IPS DF 6.9 (cell line): ENCODE data around the gene SIGLEC6.
A peak's percentile ranks its signal among the peaks of the same experiment; 100 is the strongest.

Experiments
- DNase-seq: peaks from one replicate; pipeline ENCODE4 v3.0.0-alpha.2; 2013; ENCODE audit warnings: low read depth, low spot score
- H3K27ac ChIP-seq: one replicate; pipeline ENCODE4 v1.5.1; 2013; ENCODE audit warnings: low read length, control low read depth
- H3K27me3 ChIP-seq: 2 replicates; pipeline ENCODE4 v1.6.1; 2013; ENCODE audit warnings: mild to moderate bottlenecking, low read length; ENCODE audit not compliant: control insufficient read depth, insufficient read depth
- H3K36me3 ChIP-seq: 2 replicates; pipeline ENCODE4 v1.6.1; 2013; ENCODE audit warnings: low read length; ENCODE audit not compliant: control insufficient read depth, insufficient read depth
- H3K4me1 ChIP-seq: 2 replicates; pipeline ENCODE4 v1.6.1; 2013; ENCODE audit warnings: low read length; ENCODE audit not compliant: control insufficient read depth, insufficient read depth
- H3K4me3 ChIP-seq: 2 replicates; pipeline ENCODE4 v1.5.1; 2013; ENCODE audit warnings: mild to moderate bottlenecking, low read length
- H3K9me3 ChIP-seq: 2 replicates; pipeline ENCODE4 v1.6.1; 2013; ENCODE audit warnings: low read length, inconsistent platforms; ENCODE audit not compliant: control insufficient read depth, insufficient read depth
- WGBS: extraction: QIAGEN DNeasy Blood & Tissue Kit; methylation state at CpG from one replicate; pipeline ENCODE4 v1.1.7; 2013; ENCODE audit warnings: mixed read lengths, missing lambda C conversion rate; ENCODE audit not compliant: insufficient read length, insufficient coverage; 5-methylcytosine and 5-hydroxymethylcytosine counted together

The SIGLEC6 gene

DNA sequence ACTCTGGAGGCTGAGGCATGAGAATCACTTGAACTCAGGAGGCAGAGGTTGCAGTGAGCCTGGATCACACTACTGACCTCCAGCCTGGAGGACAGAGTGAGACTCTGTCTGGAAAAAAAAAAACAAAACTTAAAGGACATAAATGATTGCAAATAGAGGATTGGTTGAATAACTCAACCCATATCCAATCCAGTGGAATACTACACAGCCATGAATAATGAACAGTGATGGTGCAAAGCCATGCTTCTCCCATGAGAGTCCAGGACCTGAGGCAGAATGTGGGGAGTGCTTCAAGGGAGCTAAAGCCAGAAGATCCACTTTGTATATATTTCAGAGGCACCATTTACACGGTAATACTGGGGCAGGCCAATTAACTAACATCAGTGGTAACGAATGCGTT is 55.3 kb downstream of the SIGLEC6 start:
- DNase-seq = no peak
- no peaks in the 10 kb centered on the region for H3K36me3 ChIP-seq
- no peaks in the 10 kb centered on the region for H3K4me1 ChIP-seq
- no peak overlapping the region for H3K27ac ChIP-seq
- no peak overlapping the region for H3K4me3 ChIP-seq
- no CpG with 5 or more reads among the region's 3 CpGs for WGBS
- H3K9me3 ChIP-seq = no peaks in the 10 kb centered on the region
- no peaks in the 10 kb centered on the region for H3K27me3 ChIP-seq

DNA sequence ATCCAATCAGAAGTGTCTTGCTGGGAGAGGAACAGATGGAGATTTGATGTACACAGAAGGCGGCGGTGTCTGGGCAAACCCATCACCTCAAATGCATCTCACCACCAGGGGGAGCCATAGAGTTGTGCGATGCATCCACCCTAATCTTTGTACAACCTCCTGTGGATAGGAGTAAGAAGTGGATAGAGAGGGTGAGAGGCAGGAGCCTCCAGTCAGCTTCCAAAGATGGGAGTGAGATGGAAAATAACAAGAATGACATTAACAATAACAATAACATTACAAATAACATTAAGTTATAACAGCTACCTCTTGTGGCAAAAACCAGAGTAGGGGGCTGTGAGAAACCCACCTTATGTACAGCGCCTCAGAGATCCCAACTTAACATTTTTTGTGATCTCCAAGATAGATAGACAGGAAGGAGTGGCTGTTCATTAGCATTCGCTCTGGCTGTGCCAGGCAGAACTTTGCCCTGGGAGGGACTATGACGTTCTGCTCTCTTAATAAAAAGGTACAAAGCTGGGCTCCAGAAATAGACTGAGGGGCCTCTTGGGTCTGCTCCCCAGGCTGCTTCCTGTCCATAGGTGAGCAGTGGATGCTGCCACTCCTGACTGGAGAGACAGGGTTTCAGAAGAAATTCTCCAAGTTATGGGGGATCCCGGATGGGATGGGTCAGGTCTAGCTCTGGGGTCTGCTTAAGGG is 58.3 kb downstream of the SIGLEC6 start:
- Histone ChIP-seq H3K27ac (no peak overlapping the region), H3K4me3 (no peak overlapping the region), H3K36me3 (no peaks in the 10 kb centered on the region), H3K9me3 (no peaks in the 10 kb centered on the region), H3K27me3 (no peaks in the 10 kb centered on the region), H3K4me1 (no peaks in the 10 kb centered on the region)
- DNase-seq = peak; percentile 61
- WGBS = no CpG with 5 or more reads among the region's 7 CpGs

DNA sequence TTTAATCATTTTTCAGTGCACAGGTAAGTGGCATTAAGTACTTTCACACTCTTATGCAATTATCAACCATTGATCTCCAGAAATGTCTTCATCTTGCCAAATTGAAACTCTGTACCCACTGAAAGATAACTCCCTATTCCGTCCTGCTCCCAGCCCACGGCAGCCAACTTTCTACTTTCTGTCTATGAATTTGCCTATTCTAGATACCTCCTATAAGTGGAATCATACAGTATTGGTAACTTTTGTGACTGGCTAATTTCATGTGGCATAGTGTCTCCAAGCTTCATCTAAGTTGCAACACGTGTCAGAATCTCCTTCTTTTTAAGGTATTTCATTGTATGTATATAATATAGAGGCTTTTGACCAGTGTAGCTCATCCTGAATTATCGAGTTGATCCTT is 58.9 kb downstream of the SIGLEC6 start:
- no peak for DNase-seq
- Histone ChIP-seq H3K27me3 (no peaks in the 10 kb centered on the region), H3K36me3 (no peaks in the 10 kb centered on the region), H3K4me3 (no peak overlapping the region), H3K4me1 (no peaks in the 10 kb centered on the region), H3K9me3 (no peaks in the 10 kb centered on the region), H3K27ac (no peak overlapping the region)
- WGBS = no CpG with 5 or more reads among the region's 4 CpGs

DNA sequence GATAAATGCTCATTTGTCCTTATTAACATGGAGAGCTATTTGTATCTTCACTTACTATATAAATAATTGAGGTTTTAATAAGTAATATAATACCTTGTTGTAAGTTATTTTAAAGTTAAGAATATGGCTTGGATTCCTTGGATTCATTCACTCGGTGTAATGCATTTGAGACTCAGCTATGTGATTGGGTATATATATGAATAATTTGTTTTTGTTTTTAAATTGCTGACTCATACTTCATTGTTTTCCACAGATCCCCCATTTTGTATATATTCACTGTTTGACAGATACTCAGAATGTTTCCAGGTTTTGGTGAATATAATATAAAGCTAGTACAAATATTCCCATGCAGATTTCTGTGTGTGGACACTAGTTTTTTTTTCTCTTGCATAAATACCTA is 59.9 kb downstream of the SIGLEC6 start:
- no peaks in the 10 kb centered on the region for H3K9me3 ChIP-seq
- DNase-seq = no peak
- WGBS = no CpG with 5 or more reads among the region's 1 CpG
- no peaks in the 10 kb centered on the region for H3K4me1 ChIP-seq
- no peaks in the 10 kb centered on the region for H3K27me3 ChIP-seq
- H3K27ac ChIP-seq = no peak overlapping the region
- H3K4me3 ChIP-seq = no peak overlapping the region
- H3K36me3 ChIP-seq = no peaks in the 10 kb centered on the region

DNA sequence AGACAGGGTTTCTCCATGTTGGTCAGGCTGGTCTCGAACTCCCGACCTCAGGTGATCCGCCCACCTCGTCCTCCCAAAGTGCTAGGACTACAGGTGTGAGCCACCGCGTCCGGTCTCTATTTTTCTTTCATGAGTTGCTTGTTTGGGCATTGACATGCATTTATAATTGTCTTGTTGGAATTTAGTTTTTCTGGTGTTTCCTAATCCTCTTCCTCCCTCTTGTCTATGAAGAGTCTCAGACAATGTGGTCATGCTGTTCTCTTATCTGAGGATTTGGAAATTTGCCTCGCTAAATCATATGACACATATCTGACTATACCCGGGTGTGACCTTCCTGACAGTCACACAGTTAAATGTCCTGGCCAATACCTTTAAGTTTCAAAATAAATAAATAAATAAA is 60.5 kb downstream of the SIGLEC6 start:
- Histone ChIP-seq H3K4me3 (no peak overlapping the region), H3K27me3 (no peaks in the 10 kb centered on the region), H3K4me1 (no peaks in the 10 kb centered on the region), H3K36me3 (no peaks in the 10 kb centered on the region), H3K27ac (no peak overlapping the region), H3K9me3 (no peaks in the 10 kb centered on the region)
- WGBS = no CpG with 5 or more reads among the region's 9 CpGs
- no peak for DNase-seq

DNA sequence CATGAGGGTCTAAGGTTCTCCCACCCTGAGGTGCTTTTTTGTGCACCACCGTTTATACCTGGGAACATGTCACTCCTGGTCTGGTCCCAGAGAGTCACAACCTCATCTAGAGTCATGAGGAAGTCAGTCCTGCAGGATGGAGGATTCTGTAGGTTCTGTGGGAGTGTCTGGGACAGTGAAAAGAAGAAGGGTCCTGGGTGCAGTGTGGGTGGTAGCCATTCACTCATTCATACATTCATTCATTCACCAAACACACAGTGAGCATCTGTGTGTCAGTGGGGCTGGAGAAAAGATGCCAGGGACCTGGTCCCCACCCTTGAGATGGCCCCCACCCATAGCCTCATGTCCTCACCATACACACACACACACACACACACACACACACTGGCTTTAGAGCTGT is 61.8 kb downstream of the SIGLEC6 start:
- no peak overlapping the region for H3K27ac ChIP-seq
- WGBS = no CpG with 5 or more reads among the region's 1 CpG
- no peak overlapping the region for H3K4me3 ChIP-seq
- no peak for DNase-seq
- H3K4me1 ChIP-seq = no peaks in the 10 kb centered on the region
- no peaks in the 10 kb centered on the region for H3K27me3 ChIP-seq
- H3K9me3 ChIP-seq = no peaks in the 10 kb centered on the region
- no peaks in the 10 kb centered on the region for H3K36me3 ChIP-seq

DNA sequence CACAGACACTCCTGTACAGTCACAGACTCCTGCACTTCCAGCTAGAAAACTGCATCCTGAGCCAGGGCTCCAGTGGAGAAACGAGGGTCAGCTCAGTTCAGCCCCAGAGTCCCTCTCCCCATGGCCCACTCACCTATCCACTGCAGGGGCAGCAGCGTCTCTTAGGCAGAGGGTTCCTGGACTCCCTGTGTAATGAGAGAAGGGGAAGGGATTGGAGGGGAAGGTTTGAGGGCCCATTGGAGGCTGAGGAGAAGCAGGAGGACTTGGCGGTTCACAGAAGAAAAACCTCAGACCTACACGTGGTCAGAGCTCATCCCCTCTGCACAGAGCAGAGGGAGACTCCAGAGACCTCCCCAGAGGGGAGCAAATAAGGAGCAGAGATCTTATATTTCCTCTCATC is 62.3 kb downstream of the SIGLEC6 start:
- no peak overlapping the region for H3K4me3 ChIP-seq
- no CpG with 5 or more reads among the region's 4 CpGs for WGBS
- H3K36me3 ChIP-seq = no peaks in the 10 kb centered on the region

DNA sequence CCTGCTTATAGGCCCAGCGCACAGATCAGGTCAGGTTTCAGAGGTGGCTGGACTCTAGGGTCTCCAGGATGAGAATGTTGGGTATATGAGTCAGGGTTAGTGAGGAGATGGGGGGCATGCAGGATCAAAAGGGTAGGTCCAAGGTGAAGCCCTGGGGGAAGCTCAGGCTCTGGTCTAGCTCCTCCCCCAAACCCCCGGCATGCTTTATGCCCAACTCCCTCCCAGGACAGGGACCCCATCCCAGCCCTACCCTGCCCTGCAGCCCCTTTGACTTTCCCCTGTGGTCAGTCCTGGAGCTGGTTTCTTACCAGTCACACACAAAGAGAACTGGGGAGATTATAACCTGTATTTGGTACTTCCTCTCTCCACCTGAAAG is 62.9 kb downstream of the SIGLEC6 start:
- no peak for DNase-seq
- Histone ChIP-seq H3K27ac (no peak overlapping the region), H3K9me3 (no peaks in the 10 kb centered on the region), H3K4me1 (no peaks in the 10 kb centered on the region), H3K27me3 (no peaks in the 10 kb centered on the region), H3K36me3 (no peaks in the 10 kb centered on the region), H3K4me3 (no peak overlapping the region)
- no CpG with 5 or more reads among the region's 2 CpGs for WGBS

More for the DNA sequence above, 62.3 kb downstream of the SIGLEC6 start:
- H3K4me1 ChIP-seq = no peaks in the 10 kb centered on the region
- no peaks in the 10 kb centered on the region for H3K27me3 ChIP-seq
- H3K9me3 ChIP-seq = no peaks in the 10 kb centered on the region
- no peak for DNase-seq
- H3K27ac ChIP-seq = no peak overlapping the region

DNA sequence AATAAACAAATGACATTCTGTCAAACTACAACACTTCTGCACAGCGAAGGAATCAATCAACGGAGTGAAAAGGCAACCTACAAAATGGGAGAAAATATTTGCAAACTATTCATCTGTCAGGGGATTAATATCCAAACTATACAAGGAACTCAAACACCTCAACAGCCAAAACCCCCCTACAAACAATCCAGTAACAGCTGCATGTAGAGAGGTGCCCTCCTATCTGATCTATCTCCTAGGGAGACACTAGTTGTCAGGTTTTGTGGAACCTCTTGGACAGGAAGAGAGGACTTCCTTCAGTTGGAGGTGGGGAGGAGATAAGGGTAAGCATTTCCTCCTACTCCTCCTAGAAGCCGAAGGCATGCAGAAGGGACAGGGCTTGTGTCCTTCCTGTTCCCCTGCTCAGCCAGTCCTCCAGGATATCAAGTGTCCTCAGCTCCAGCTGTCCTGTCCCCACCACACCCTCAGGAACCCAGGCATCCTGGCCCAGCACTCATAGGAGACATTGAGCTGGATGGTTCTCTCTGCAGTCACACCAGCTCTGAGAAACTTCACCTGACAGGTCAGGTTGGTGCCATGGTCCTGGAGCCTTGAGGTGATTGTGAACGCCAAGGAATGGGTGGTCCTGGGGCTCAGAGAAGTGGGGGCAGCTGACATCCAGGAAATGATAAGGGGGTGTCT is 63.5 kb downstream of the SIGLEC6 start:
- H3K27ac ChIP-seq = no peak overlapping the region

More for the DNA sequence above, 63.5 kb downstream of the SIGLEC6 start:
- no peak for DNase-seq
- Histone ChIP-seq H3K4me1 (no peaks in the 10 kb centered on the region), H3K36me3 (no peaks in the 10 kb centered on the region), H3K9me3 (no peaks in the 10 kb centered on the region), H3K4me3 (no peak overlapping the region), H3K27me3 (no peaks in the 10 kb centered on the region)
- no CpG with 5 or more reads among the region's 4 CpGs for WGBS
